Measurements from ENCODE around the gene DLX5. TPM values are rescaled to one million over a fixed set of nuclear protein-coding genes. Genes with fewer than 3 reads are reported as not detected.
A peak's percentile ranks its signal among the peaks of the same experiment; 100 is the strongest.

Gene DLX5
- total RNA-seq, 1 donor from 2014 or later = 33.4 TPM

DNA sequence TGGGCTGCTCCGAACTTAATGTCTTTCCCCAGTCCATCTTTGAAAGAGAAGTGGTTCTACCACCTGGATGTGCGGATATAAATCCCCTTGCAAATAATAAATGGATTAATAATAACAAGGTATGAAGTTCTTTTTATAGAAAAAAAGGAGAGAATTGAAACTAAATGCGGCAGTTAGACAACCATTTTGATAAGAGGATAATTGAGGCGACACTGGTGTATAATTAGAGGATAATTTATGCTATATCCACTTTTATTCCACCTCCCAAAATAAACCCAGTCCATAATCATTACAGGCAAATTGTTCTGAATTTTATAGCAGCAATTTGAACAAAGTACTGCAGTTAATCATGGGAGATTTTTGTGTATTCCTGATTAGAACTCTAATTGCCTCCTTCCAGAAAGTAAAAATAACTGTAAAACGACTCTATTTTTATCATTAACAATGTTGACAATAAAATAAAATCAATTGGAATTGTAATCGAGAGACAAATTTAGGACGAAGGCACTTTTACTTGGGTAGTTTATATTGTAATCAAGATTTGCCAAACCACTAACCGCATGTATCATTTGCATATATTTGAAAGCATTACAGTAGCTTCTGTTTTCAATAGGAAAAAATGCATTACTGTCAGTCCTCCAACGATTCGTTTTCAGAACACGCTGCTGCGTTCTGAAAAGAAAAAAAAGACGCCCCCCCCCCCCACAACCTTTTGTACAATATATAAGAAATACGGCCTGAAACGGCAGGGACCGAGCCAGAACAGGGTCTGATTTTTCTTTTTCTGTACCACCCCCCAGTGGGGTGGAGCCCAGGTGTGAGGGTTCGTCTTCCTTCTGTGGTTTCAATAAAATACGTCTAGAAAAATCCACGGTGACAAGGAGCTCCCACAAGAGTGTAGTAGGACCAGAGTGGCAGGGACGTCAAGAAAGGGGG, 20.1 kb downstream of the DLX5 start:
- peaks cover 35% of the 10 kb centered on the region for H3K4me1 Mint-ChIP-seq
- TF ChIP-seq, protein P1, sequence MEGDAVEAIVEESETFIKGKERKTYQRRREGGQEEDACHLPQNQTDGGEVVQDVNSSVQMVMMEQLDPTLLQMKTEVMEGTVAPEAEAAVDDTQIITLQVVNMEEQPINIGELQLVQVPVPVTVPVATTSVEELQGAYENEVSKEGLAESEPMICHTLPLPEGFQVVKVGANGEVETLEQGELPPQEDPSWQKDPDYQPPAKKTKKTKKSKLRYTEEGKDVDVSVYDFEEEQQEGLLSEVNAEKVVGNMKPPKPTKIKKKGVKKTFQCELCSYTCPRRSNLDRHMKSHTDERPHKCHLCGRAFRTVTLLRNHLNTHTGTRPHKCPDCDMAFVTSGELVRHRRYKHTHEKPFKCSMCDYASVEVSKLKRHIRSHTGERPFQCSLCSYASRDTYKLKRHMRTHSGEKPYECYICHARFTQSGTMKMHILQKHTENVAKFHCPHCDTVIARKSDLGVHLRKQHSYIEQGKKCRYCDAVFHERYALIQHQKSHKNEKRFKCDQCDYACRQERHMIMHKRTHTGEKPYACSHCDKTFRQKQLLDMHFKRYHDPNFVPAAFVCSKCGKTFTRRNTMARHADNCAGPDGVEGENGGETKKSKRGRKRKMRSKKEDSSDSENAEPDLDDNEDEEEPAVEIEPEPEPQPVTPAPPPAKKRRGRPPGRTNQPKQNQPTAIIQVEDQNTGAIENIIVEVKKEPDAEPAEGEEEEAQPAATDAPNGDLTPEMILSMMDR (IDR thresholded peaks at IDR 0.05; ENCODE audit: unreplicated experiment) = no peak
- peaks cover 92% of the 10 kb centered on the region for H3K27me3 Mint-ChIP-seq (ENCODE audit: low read depth)
- H3K36me3 Mint-ChIP-seq = peaks cover 13% of the 10 kb centered on the region
- H3K27ac Mint-ChIP-seq = no peak overlapping the region
- no peak for DNase-seq (ENCODE audit: low spot score in 2 of 2, unreplicated experiment in 2 of 2)
- peak overlapping the region; percentile 82 for H3K4me3 Mint-ChIP-seq
- H3K9me3 Mint-ChIP-seq = no peaks in the 10 kb centered on the region

DNA sequence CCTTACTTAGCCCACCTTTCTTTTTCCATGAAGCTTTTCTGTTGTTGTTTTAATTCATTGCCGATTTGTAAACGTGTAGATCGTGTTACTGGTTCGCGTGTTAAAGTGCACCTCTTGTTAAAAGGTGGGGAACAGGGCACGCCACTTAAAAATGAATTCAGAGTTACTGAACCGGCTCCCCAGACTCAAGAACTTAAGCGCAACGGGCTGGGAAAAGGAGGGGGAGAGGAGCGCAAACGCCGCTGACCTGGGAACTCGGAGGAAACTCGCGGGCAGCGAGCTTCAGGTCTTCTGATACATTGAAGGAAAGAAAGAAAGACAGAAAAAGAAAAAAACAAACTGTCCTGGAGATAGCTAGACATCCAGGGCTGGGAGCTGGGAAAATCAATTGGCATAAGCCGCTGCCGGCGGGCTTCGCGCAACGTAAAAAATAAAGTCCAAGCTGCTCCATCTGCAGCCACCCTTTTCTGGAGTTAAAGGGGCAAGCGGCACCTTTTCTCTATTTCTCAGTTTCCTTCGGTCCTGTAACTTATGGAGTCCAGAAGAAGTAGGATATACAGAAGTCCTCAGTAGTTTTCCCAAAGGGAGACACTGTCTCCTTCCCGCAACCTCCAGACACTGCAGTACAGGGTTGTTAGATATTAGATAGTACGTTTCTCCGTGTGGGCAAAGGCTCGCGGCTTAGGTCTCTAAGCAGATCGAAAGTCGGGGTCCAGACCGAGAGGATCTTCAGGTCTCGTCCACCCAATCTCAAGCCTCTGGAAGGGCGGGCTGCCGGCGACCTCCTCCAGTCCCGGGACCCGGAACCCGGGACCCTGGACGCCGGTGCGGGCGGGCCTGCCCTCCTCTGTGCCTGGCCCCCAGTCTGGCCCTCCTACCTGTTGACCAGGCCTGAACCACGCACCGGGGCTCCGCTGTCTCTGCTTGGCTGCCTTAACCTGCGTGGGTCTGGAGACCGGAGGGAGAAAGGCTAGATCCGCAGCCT, 21.1 kb downstream of the DLX5 start:
- Mint-ChIP-seq H3K9me3 (no peaks in the 10 kb centered on the region), H3K4me3 (peak overlapping the region; percentile 55), H3K4me1 (peaks cover 44% of the 10 kb centered on the region), H3K27ac (no peak overlapping the region), H3K27me3 (ENCODE audit: low read depth) (peaks cover 94% of the 10 kb centered on the region), H3K36me3 (peaks cover 11% of the 10 kb centered on the region)
- no peak for DNase-seq (ENCODE audit: low spot score in 2 of 2, unreplicated experiment in 2 of 2)
- TF ChIP-seq, protein P1 (IDR thresholded peaks at IDR 0.05; ENCODE audit: unreplicated experiment) = no peak

DNA sequence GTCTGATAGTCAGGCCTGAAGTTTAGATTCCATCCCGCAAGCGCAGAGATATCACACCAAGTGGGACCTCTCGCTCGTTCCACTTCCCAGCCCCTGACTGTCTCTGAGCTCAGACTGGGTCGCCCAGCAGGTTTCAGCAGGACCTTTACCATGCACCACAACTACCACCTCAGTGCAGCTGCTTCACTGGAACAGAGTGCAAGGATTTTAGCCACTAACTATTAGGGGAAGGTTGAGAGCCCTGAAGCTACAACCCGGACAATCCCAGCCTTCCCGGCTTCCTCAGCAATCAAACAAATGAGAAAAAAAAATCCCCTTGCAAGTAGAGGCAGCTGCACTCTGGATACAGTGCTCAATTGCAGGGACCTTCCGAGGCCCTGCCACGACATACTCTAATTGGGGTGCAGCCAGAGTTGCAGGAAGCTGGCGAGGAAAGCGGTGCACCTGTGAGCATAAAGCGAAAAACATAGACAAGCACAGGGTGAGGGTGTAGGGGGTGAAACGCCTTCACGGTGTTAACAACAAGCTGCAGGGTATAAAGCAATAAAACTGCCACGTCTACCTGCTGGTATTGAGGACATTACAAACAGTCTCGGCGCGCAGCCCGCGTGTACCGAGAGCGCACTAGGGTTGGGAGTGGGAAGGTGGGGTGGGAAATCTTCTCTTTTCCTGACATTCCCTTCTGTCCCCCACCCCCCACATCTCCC, 21.9 kb downstream of the DLX5 start:
- peaks cover 48% of the 10 kb centered on the region for H3K4me1 Mint-ChIP-seq
- TF ChIP-seq, protein P1 (IDR thresholded peaks at IDR 0.05; ENCODE audit: unreplicated experiment) = no peak
- no peaks in the 10 kb centered on the region for H3K9me3 Mint-ChIP-seq
- no peak for DNase-seq (ENCODE audit: low spot score in 2 of 2, unreplicated experiment in 2 of 2)
- H3K27me3 Mint-ChIP-seq (ENCODE audit: low read depth) = peaks cover 94% of the 10 kb centered on the region
- peak overlapping the region; percentile 55 for H3K4me3 Mint-ChIP-seq
- peaks cover 5% of the 10 kb centered on the region for H3K36me3 Mint-ChIP-seq
- H3K27ac Mint-ChIP-seq = no peak overlapping the region

DNA sequence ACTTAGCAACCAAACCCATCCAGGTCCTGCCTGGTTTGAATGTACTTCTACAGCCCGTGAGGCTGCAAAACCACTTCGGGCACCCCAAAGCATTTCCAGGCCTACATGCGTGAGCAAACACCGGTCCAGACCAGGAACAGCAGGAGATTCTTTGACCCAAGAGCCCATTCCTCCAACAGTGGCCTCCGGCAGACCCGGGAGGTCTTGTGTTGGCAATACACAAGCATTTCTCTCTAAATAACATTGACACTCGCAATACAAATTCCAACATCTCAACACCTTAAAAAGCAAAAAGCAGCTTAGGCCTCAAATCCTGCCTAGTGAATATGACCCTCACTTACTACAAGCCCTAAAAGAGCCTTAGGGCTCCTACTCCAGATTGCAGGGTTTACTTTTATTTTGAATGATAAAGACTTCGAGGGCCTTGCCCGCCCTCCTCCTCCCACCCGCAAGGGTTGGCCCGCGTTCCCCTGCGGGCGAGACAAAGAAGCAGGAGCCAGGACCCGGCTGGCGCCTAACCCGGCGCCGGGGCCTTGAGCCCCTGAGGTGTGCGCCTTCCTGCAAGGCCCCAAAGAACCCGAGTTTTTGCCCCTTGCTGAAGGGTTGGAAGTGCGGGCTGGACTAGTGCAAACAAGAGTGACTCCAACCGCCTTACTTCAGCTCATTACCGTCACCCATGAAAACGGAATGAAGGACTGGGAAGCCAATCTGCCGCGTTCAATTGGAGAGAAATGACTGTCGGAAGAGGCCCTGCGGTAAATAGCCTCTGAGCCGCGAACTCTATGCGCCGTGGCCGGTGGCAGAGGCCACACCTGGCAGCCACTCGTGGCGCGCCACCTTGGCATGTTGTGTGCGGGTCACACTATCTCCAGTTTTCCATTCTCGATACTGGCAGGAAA, 22.7 kb downstream of the DLX5 start:
- H3K36me3 Mint-ChIP-seq = peaks cover 4% of the 10 kb centered on the region
- DNase-seq (ENCODE audit: low spot score in 2 of 2, unreplicated experiment in 2 of 2) = no peak
- H3K27ac Mint-ChIP-seq = no peak overlapping the region
- peaks cover 94% of the 10 kb centered on the region for H3K27me3 Mint-ChIP-seq (ENCODE audit: low read depth)
- H3K9me3 Mint-ChIP-seq = no peaks in the 10 kb centered on the region
- H3K4me1 Mint-ChIP-seq = peaks cover 47% of the 10 kb centered on the region
- H3K4me3 Mint-ChIP-seq = no peak overlapping the region
- TF ChIP-seq, protein P1 (IDR thresholded peaks at IDR 0.05; ENCODE audit: unreplicated experiment) = no peak

Measured in mesothelial cell of epicardium (in vitro differentiated cells).